NCI-H1694 (cell line): ENCODE results near the gene CRTC2.

Source experiments
- DNase-seq: peaks from one replicate; lab custom pipeline; 2025; lab: John Stamatoyannopoulos, UW

Gene CRTC2

DNA sequence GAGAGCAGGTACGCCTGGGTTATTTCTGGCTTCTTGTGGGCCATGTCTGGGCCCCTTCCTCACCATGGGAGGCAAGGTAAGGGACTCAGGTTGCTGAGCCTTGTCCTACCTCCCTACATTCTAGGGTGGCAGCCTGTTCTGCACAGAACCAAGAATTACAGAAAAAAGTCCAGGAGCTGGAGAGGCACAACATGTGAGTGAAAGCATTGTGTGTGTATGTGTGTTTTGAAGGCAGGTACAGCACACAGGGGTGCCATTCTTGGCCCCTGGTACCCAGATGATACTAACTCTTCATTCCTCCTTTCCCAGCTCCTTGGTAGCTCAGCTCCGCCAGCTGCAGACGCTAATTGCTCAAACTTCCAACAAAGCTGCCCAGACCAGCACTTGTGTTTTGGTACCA, 14.7 kb upstream of the CRTC2 start:
- no peak for DNase-seq

- DNase-seq = no peak
These were observed 11.9 kb upstream of the CRTC2 start for GRCh38 chr1:153970346-153970745.

DNA sequence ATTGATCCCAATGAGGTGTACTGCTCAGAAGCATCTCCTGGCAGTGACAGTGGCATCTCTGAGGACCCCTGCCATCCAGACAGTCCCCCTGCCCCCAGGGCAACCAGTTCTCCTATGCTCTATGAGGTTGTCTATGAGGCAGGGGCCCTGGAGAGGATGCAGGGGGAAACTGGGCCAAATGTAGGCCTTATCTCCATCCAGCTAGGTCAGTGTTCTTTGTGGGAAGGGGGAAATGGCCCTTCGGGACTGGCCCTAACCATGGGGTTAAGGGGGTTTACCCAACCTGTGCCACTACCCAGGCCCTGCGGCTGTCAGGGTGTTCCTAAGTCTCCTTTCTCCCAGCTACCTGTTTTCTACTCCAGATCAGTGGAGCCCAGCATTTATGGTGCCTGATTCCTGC, 10.6 kb upstream of the CRTC2 start:
- no peak for DNase-seq

DNA sequence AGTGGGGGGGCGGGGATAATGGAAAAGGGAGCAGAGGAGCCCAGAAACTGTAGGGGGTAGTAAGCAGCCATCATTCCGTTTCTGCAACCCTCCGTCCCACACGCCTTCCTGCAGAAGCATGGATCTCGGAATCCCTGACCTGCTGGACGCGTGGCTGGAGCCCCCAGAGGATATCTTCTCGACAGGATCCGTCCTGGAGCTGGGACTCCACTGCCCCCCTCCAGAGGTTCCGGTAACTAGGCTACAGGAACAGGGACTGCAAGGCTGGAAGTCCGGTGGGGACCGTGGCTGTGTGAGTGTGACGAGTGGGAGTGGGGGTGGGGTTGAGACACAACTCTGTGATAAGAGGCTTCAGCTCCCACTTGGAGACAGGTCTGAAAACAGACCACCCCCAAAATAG, 10.0 kb upstream of the CRTC2 start:
- DNase-seq = no peak

- DNase-seq = no peak
These were observed 9.6 kb upstream of the CRTC2 start for GRCh38 chr1:153968000-153968363.

- DNase-seq = peak; percentile 100
These were observed 8.9 kb upstream of the CRTC2 start, which contains the start of gene CREB3L4 for GRCh38 chr1:153967107-153967999. Gene CREB3L4 (plus strand): TSS chr1:153967902. CDS start chr1:153968526, 624 bp downstream.

- DNase-seq = no peak
These were observed 5.5 kb upstream of the CRTC2 start for GRCh38 chr1:153963850-153964331.

GRCh38 chr1:153963030-153963849, 4.8 kb upstream of the CRTC2 start, which contains the start of gene SLC39A1:
Gene SLC39A1 (minus strand): TSS chr1:153963537. CDS start chr1:153962715, 822 bp downstream.
- peak; percentile 99 for DNase-seq

- DNase-seq = no peak
These were observed 3.9 kb upstream of the CRTC2 start for GRCh38 chr1:153962088-153963029.

GRCh38 chr1:153961421-153961820, 3.0 kb upstream of the CRTC2 start:
- no peak for DNase-seq

- no peak for DNase-seq
These were observed 1.8 kb upstream of the CRTC2 start for GRCh38 chr1:153960206-153960605.

GRCh38 chr1:153959454-153959853, 1.0 kb upstream of the CRTC2 start:
- DNase-seq = no peak

DNA sequence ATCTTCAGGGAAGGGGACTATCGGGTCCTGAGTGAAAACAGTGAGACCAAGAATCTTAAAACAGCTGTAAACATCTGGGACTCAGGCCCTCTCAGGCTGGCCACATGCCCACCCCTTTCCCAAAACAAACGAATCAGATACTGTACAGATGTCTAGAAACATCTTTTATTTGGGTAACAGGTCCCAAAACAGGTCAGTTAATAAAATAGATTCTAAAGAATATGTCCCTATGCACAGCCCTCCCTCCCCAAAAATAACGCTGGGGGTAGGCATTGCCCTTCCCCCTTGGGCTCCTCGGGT, 499 bp upstream of the CRTC2 start:
- DNase-seq = no peak

GRCh38 chr1:153957744-153958110, 685 bp downstream of the CRTC2 start:
- no peak for DNase-seq

GRCh38 chr1:153956997-153957715, 1.3 kb downstream of the CRTC2 start:
- no peak for DNase-seq

GRCh38 chr1:153954826-153955225, 3.6 kb downstream of the CRTC2 start:
- no peak for DNase-seq

GRCh38 chr1:153953859-153954365, 4.5 kb downstream of the CRTC2 start:
- DNase-seq = no peak

- no peak for DNase-seq
These were observed 6.6 kb downstream of the CRTC2 start for GRCh38 chr1:153951801-153952200.

DNA sequence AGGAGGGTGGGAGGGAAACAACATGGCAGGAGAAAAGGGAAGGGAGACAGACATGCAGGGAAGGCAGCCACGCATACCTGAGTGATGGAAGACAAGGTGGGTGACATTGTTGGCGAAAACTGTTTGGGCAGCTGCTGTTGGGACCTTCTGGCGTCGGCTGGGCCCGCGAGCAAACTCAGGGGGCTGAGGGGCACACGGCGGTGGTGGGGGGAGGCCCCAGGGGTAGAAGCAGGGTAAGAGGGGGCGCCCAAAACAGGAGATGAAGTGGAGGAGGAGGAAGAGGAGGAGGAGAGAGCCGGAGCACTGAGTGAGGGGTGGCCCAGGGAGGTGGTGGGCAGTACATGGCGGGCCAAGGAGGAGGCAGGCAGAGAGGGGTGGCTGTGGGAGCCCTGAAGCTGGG, 7.2 kb downstream of the CRTC2 start:
- no peak for DNase-seq

- DNase-seq = peak; percentile 47
These were observed 11.7 kb downstream of the CRTC2 start, which contains the start of gene DENND4B for GRCh38 chr1:153946622-153947241. Gene DENND4B (minus strand): TSS chr1:153946718. CDS start chr1:153944374, 2,344 bp downstream.
